Pancreas (tissue), 10 donors: ENCODE data around the gene C12orf42. TPM values are rescaled to one million over a fixed set of nuclear protein-coding genes. Genes with fewer than 3 reads are reported as not detected.
"Not testable (repeated sequence)": the region's sequence is repeated elsewhere in the genome, so short reads cannot be mapped to it uniquely, and the experiment has no call there.

Experiments
- ATAC-seq, 4 donors: fragments of 200-7000 bp; cut with Tn5 transposase; one replicate each; pipeline versions ENCODE4 v1.8.0 to v1.9.1; 2020; ENCODE audit warnings: mild to moderate bottlenecking in 4 of 4, moderate library complexity in 4 of 4
- DNase-seq, 6 donors: peaks; one replicate each; pipeline ENCODE4 v3.0.0-alpha.2; 2020
- FAIRE-seq: peaks from 2 replicates; lab custom pipeline; 2012; peaks lifted over from hg19 to GRCh38; lab: Jason Lieb, UNC
- H3K27ac ChIP-seq, 4 donors: fragments of 200-600 bp; sonication (generic); 1 replicate in 3 of 4; 2 replicates in 1 of 4; pipeline versions ENCODE4 v1.5.0 to v1.8.0; 2020
- H3K27me3 ChIP-seq, 4 donors: fragments of 200-600 bp; one replicate each; pipeline ENCODE4 v1.8.0; 2021
- H3K36me3 ChIP-seq, 3 donors: fragments of 200-600 bp; sonication (generic) in 1 of 3; one replicate each; pipeline versions ENCODE4 v1.5.0 to v1.8.0; 2020 to 2021
- H3K4me1 ChIP-seq, 3 donors: fragments of 200-600 bp; one replicate each; pipeline ENCODE4 v1.8.0; 2021
- H3K4me3 ChIP-seq, 4 donors: fragments of 200-600 bp; sonication (generic) in 2 of 4; one replicate each; pipeline versions ENCODE4 v1.5.0 to v1.8.0; 2020 to 2021
- H3K9me3 ChIP-seq, 4 donors: fragments of 200-600 bp; one replicate each; pipeline ENCODE4 v1.8.0; 2021
- WGBS, 2 donors: extraction: QIAGEN DNeasy Blood & Tissue Kit; methylation state at CpG; one replicate each; pipeline ENCODE4 v1.1.7; 2013; 5-methylcytosine and 5-hydroxymethylcytosine counted together
- intact Hi-C, 3 donors: fragments of 100-400 bp; cut with DNase I; formaldehyde crosslinking; loops; one replicate each; pipeline versions ENCODE4 v1.11.1 to v1.14.2; 2022
- polyA plus RNA-seq, 2 donors: library from polyadenylated mRNA; stranded (reverse); fragments of 200-250 nt; gene quantifications; one replicate each; pipeline ENCODE4 v1.2.3, GENCODE V29; 2013
- total RNA-seq, 6 donors: library from RNA; stranded (reverse); fragmentation: NEBNext Ultra II Directional in 4 of 6; extraction: Animal tissue kit (Norgen Biotek cat#: 25700) in 4 of 6; gene quantifications; one replicate each; pipeline versions ENCODE4 v1.2.1 to v1.2.4, GENCODE V29; 2021 to 2023
- TF ChIP-seq, protein P1 (sequence below), 4 donors: fragments of 200-600 bp; sonication (generic) in 3 of 4; IDR thresholded peaks; one replicate each; pipeline versions ENCODE4 v1.5.0 to v1.8.0; 2021; ENCODE audit warnings: antibody characterized with exemption in 4 of 4
- donor health status: healthy with polysubstance abuse.
- donor health status: DM: no; HTN: no; CAD: no; lungs with moderate emphysema.
- donor health status: DM: no; HTN: no; CAD: no.
- donor health status: control.
- donor health status: control.
- donor health status: Bipolar disorder and iron deficiency.
- donor health status: DM: yes; HTN: yes; CAD: no.
- donor health status: DM: no; HTN: no; CAD: no.
- donor health status: DM: no; HTN: no; CAD: no.
- donor health status: DM: yes; HTN: yes; CAD: no.

The C12orf42 gene
- total and polyA plus RNA-seq, 8 donors, result not detected

DNA sequence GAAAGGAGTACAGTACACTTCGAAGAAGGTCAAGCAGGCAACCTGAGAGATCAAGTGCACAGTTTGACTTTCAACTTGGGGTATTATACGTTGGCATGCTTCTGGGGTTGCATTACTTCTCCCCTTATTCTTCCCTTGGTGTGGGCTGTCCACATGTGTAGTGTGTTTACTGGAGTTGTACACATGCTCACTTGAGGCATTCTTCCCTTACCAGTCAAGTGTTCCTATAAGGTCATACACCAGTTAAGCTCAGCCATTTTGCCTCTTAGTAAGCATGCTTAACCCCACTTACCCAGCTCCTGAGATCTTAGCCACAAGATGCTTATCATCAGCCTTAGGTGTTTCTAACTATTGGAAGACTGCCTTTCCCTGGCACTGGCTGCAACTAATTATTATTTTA, 63.8 kb downstream of the C12orf42 start:
- no peak overlapping the region for H3K4me3 ChIP-seq
- DNase-seq (no peak), FAIRE-seq (no peak), ATAC-seq (no peak)
- no peaks in the 10 kb centered on the region for H3K36me3 ChIP-seq
- no peaks in the 10 kb centered on the region for H3K27me3 ChIP-seq
- intact Hi-C loops, result no loop called here
- no peaks in the 10 kb centered on the region for H3K9me3 ChIP-seq
- no peak overlapping the region for H3K27ac ChIP-seq
- H3K4me1 ChIP-seq, result no peaks in the 10 kb centered on the region
- WGBS, 2 donors, result 66 to 71% methylated on average over 2 of the region's 2 CpGs
- TF ChIP-seq, protein P1, sequence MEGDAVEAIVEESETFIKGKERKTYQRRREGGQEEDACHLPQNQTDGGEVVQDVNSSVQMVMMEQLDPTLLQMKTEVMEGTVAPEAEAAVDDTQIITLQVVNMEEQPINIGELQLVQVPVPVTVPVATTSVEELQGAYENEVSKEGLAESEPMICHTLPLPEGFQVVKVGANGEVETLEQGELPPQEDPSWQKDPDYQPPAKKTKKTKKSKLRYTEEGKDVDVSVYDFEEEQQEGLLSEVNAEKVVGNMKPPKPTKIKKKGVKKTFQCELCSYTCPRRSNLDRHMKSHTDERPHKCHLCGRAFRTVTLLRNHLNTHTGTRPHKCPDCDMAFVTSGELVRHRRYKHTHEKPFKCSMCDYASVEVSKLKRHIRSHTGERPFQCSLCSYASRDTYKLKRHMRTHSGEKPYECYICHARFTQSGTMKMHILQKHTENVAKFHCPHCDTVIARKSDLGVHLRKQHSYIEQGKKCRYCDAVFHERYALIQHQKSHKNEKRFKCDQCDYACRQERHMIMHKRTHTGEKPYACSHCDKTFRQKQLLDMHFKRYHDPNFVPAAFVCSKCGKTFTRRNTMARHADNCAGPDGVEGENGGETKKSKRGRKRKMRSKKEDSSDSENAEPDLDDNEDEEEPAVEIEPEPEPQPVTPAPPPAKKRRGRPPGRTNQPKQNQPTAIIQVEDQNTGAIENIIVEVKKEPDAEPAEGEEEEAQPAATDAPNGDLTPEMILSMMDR (IDR thresholded peaks at IDR 0.05), result no peak

DNA sequence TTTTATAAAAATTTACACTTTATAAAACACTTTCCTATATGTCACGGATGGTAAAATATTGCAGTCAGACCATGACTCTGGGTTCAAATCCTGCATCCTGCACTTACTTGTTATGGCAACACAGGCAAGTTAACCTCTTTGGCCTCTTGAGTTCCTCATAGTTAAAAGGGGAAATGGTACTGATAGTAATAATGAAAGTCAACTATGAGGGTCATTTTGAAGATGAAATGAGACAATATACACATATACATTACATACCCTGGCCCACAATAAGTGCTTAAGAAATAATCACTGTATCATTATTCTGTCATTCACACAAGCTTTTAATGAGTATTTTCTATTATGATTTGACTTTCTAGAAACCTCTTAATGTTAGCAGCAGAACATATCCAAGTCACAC, 64.4 kb downstream of the C12orf42 start:
- no peak overlapping the region for H3K27ac ChIP-seq
- no peaks in the 10 kb centered on the region for H3K4me1 ChIP-seq
- no peaks in the 10 kb centered on the region for H3K36me3 ChIP-seq
- no peaks in the 10 kb centered on the region for H3K9me3 ChIP-seq
- 64 to 91% methylated on average over 1 of the region's 1 CpG for WGBS, 2 donors
- intact Hi-C loops, result no loop called here
- H3K27me3 ChIP-seq, result no peaks in the 10 kb centered on the region
- H3K4me3 ChIP-seq, result no peak overlapping the region
- ATAC-seq (no peak), FAIRE-seq (no peak), DNase-seq (no peak)
- TF ChIP-seq, protein P1 (IDR thresholded peaks at IDR 0.05), result no peak

DNA sequence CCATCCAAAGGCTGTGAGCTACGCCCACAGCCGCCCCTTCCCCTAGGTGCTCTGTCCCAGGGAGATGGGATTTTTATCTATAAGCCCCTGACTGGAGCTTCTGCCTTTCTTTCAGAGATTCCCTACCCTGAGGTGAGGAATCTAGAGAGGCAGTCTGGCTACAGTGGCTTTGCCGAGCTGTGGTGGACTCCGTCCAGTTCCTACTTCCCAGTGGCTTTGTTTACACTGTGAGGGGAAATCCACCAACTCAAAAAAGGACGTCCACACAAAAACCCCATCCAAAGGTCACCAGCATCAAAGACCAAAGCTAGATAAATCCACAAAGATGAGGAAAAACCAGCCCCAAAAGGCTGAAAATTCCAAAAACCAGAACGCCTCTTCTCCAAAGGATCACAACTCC, 70.1 kb downstream of the C12orf42 start:
- H3K27me3 ChIP-seq, H3K27ac ChIP-seq, DNase-seq, H3K36me3 ChIP-seq, intact Hi-C loops, H3K4me1 ChIP-seq, H3K9me3 ChIP-seq, FAIRE-seq, ATAC-seq, H3K4me3 ChIP-seq: not testable (repeated sequence)
- 50 to 58% methylated on average over 6 of the region's 6 CpGs for WGBS, 2 donors

GRCh38 chr12:103424849-103425586, 70.8 kb downstream of the C12orf42 start:
- H3K9me3 ChIP-seq, H3K4me1 ChIP-seq, H3K4me3 ChIP-seq, ATAC-seq, H3K36me3 ChIP-seq, H3K27ac ChIP-seq, intact Hi-C loops, H3K27me3 ChIP-seq, FAIRE-seq: not testable (repeated sequence)
- peak in 1 of 6 donors; percentile 26 for DNase-seq
- WGBS, 2 donors, result 43 to 45% methylated on average over 9 of the region's 9 CpGs

GRCh38 chr12:103423516-103423910, 72.3 kb downstream of the C12orf42 start:
- 39 to 41% methylated on average over 2 of the region's 2 CpGs for WGBS, 2 donors
- ATAC-seq (no peak), DNase-seq (no peak), FAIRE-seq (no peak)
- H3K27ac ChIP-seq, result no peak overlapping the region
- TF ChIP-seq, protein P1 (IDR thresholded peaks at IDR 0.05), result no peak
- H3K36me3 ChIP-seq, result no peaks in the 10 kb centered on the region
- H3K27me3 ChIP-seq, result no peaks in the 10 kb centered on the region
- H3K9me3 ChIP-seq, result no peaks in the 10 kb centered on the region
- H3K4me1 ChIP-seq, result no peaks in the 10 kb centered on the region
- H3K4me3 ChIP-seq, result no peak overlapping the region
- intact Hi-C loops, result no loop called here
